Mesothelial cell of epicardium (in vitro differentiated cells): ENCODE data around the gene TRAP1. TPM values are rescaled to one million over a fixed set of nuclear protein-coding genes. Genes with fewer than 3 reads are reported as not detected.

Source experiments
- DNase-seq, 2 experiments: peaks; one replicate each; pipeline ENCODE4 v3.0.0; 2021; ENCODE audit warnings: low spot score in 2 of 2; ENCODE audit not compliant: unreplicated experiment in 2 of 2
- H3K27ac Mint-ChIP-seq: 2 replicates; pipeline ENCODE4 v1.8.0; 2021; ENCODE audit warnings: mixed read lengths
- H3K27me3 Mint-ChIP-seq: 2 replicates; pipeline ENCODE4 v1.8.0; 2021; ENCODE audit warnings: low read depth, mixed read lengths
- H3K36me3 Mint-ChIP-seq: 2 replicates; pipeline ENCODE4 v1.8.0; 2021; ENCODE audit warnings: mixed read lengths
- H3K4me1 Mint-ChIP-seq: 2 replicates; pipeline ENCODE4 v1.8.0; 2021; ENCODE audit warnings: mixed read lengths
- H3K4me3 Mint-ChIP-seq: 2 replicates; pipeline ENCODE4 v1.8.0; 2021; ENCODE audit warnings: mild to moderate bottlenecking, moderate library complexity, mixed read lengths
- H3K9me3 Mint-ChIP-seq: 2 replicates; pipeline ENCODE4 v1.8.0; 2021; ENCODE audit warnings: mixed read lengths
- total RNA-seq: library from RNA; stranded (reverse); gene quantifications from 3 replicates; pipeline ENCODE4 v1.2.1, GENCODE V29; 2021
- TF ChIP-seq, protein P1 (sequence below): fragments of 200-600 bp; sonication (generic); IDR thresholded peaks from one replicate; pipeline ENCODE4 v1.5.0; 2021; ENCODE audit warnings: antibody characterized with exemption; ENCODE audit not compliant: unreplicated experiment

Gene TRAP1
- total RNA-seq, 1 donor from 2014 or later, result 149 TPM

DNA sequence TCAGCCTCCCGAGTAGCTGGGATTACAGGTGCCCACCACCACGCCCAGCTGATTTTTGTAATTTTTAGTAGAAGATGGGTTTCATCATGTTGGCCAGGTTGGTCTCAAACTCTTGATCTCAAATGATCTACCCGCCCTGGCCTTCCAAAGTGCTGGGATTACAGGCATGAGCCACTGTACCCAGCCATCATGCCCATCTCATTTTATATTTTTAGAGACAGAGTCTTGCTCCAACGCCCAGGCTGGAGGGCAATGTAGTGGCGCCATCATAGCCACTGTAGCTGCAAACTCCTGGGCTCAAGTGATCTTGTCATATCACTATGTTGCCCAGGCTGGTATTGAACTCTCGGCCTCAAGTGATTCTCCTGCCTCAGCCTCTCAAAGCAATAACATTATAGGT is 43.2 kb upstream of the TRAP1 start:
- no peak overlapping the region for H3K27ac Mint-ChIP-seq
- H3K9me3 Mint-ChIP-seq, result no peaks in the 10 kb centered on the region
- TF ChIP-seq, protein P1, sequence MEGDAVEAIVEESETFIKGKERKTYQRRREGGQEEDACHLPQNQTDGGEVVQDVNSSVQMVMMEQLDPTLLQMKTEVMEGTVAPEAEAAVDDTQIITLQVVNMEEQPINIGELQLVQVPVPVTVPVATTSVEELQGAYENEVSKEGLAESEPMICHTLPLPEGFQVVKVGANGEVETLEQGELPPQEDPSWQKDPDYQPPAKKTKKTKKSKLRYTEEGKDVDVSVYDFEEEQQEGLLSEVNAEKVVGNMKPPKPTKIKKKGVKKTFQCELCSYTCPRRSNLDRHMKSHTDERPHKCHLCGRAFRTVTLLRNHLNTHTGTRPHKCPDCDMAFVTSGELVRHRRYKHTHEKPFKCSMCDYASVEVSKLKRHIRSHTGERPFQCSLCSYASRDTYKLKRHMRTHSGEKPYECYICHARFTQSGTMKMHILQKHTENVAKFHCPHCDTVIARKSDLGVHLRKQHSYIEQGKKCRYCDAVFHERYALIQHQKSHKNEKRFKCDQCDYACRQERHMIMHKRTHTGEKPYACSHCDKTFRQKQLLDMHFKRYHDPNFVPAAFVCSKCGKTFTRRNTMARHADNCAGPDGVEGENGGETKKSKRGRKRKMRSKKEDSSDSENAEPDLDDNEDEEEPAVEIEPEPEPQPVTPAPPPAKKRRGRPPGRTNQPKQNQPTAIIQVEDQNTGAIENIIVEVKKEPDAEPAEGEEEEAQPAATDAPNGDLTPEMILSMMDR, result no peak
- no peak for DNase-seq
- H3K27me3 Mint-ChIP-seq, result no peaks in the 10 kb centered on the region
- no peak overlapping the region for H3K4me3 Mint-ChIP-seq
- H3K4me1 Mint-ChIP-seq, result no peaks in the 10 kb centered on the region
- H3K36me3 Mint-ChIP-seq, result peaks cover 36% of the 10 kb centered on the region

DNA sequence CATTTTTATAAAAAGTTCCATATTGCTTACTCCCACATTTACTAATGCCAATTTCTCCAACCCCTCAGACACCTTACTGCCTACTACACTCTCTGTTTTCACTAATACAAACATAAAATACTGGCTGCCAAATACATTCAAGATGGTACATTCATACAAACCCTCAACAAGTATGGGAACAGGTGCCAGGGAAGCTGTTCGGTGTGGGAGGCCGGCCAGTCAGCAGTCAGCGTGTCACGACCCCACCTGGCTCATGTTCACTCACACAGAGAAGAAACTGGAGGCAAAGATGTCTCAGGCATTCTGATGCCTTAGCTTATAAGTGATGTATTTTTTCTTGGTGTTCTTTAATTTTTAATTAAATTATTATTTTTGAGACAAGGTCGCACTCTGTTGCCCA is 42.4 kb upstream of the TRAP1 start:
- TF ChIP-seq, protein P1, result no peak
- no peak overlapping the region for H3K27ac Mint-ChIP-seq
- peaks cover 33% of the 10 kb centered on the region for H3K36me3 Mint-ChIP-seq
- no peaks in the 10 kb centered on the region for H3K27me3 Mint-ChIP-seq
- no peak for DNase-seq
- H3K9me3 Mint-ChIP-seq, result no peaks in the 10 kb centered on the region
- no peaks in the 10 kb centered on the region for H3K4me1 Mint-ChIP-seq
- H3K4me3 Mint-ChIP-seq, result no peak overlapping the region

DNA sequence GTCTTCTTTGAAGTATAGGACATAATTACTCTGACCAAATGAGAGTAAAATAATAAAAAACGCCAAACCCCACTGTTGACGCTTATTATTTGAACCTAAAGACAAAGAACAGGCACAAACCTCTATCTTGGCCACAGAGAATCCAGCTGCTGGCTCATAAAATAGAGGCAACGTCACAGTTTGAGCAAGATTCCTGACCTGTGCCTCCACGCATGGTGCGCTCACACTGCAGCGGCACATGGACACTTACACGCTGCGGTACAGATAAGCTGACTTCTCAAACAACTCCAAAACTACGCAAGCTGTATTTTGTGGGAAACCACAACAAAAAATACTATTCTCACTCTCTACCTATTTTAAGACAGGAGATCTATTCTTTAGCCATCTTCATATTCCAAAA is 38.8 kb upstream of the TRAP1 start:
- Mint-ChIP-seq H3K27ac (peak overlapping the region; percentile 75), H3K4me3 (no peak overlapping the region), H3K36me3 (peaks cover 31% of the 10 kb centered on the region), H3K9me3 (no peaks in the 10 kb centered on the region), H3K4me1 (no peaks in the 10 kb centered on the region), H3K27me3 (no peaks in the 10 kb centered on the region)
- DNase-seq, result no peak
- TF ChIP-seq, protein P1, result no peak

DNA sequence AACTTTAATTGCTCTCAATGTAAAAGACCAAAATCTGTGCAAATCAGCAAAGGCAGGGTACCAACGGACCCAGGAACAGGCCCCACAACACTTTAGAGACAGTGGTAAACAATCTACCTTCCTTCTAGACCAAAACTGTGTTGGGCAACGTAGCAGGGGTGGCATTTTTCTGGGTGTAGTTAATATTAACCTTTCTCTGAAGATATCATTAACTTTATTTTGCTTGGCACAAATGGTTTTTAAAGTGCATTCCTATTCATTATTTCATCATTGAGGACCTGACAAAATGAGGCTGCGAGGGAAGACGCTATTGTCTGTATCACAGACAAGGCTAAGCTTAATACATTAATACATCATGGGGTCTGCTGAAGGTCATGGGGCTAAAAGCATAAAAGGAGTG is 37.9 kb upstream of the TRAP1 start:
- Mint-ChIP-seq H3K27ac (no peak overlapping the region), H3K36me3 (peaks cover 32% of the 10 kb centered on the region), H3K4me3 (no peak overlapping the region), H3K9me3 (no peaks in the 10 kb centered on the region), H3K27me3 (no peaks in the 10 kb centered on the region), H3K4me1 (no peaks in the 10 kb centered on the region)
- TF ChIP-seq, protein P1, result no peak
- DNase-seq, result no peak

DNA sequence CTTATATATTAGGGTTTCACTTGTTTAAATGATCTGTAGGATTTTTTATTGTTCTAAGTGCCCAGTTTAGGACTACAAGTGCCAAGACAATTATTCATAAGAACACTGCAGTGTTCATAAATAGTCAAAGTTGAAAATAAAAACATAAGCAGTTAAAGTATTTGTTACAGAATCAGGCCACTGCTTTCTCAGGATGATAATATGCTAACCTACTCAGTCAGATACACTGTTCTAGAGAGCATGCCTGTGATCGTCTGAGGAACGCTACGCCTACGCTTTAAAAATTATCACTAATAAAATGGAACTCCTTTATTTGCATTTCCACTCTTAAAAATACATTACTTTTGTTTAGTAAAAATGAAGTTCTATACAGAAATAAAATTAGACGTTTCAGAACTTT is 37.4 kb upstream of the TRAP1 start:
- Mint-ChIP-seq H3K4me1 (no peaks in the 10 kb centered on the region), H3K4me3 (no peak overlapping the region), H3K27ac (no peak overlapping the region), H3K9me3 (no peaks in the 10 kb centered on the region), H3K36me3 (peaks cover 36% of the 10 kb centered on the region), H3K27me3 (no peaks in the 10 kb centered on the region)
- DNase-seq, result no peak
- TF ChIP-seq, protein P1, result no peak

DNA sequence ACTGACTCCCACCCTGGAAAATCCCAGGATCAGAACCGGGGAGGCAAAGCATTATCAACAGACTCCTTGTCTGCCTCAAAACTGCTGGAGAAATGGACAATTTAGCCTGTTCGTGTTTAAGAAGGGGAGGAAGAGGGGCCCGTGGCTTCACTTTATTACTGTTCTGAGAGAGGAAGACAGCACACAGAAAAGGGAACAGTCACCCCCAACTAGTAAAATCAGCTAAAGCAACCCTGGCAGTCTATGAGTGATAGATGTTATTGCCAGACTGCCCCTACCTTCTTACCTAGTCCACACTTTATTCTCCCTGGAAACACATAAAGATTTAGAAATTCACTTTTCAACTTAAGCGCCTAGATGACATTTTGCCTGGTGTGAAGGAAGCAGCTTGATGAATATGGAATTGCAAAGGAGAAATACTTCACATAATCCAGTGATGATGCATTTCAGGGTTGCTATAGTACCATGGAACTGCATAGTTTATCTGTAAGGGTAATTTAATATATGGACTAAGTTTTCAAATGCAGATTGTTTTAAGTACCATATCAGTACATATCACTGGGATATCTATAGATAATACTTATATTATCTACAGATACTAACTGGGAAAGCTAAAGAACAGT is 36.9 kb upstream of the TRAP1 start:
- no peaks in the 10 kb centered on the region for H3K9me3 Mint-ChIP-seq
- no peak for DNase-seq
- peak overlapping the region; percentile 59 for H3K27ac Mint-ChIP-seq
- TF ChIP-seq, protein P1, result no peak
- no peaks in the 10 kb centered on the region for H3K4me1 Mint-ChIP-seq
- peaks cover 41% of the 10 kb centered on the region for H3K36me3 Mint-ChIP-seq
- H3K4me3 Mint-ChIP-seq, result no peak overlapping the region
- no peaks in the 10 kb centered on the region for H3K27me3 Mint-ChIP-seq
